ENCODE measurements around the gene ZNF700.
"Not testable (repeated sequence)": the region's sequence is repeated elsewhere in the genome, so short reads cannot be mapped to it uniquely, and the experiment has no call there.

Gene ZNF700

GRCh38 chr19:11924886-11925650, at the start of gene ZNF700:
ZNF700 (plus strand) TSS chr19:11925107; CDS start chr19:11925211, 104 bp downstream.
- peak; percentile 91 for DNase-seq

GRCh38 chr19:11879687-11880266, 45.1 kb upstream of the ZNF700 start:
- peak; percentile 6 for DNase-seq

GRCh38 chr19:11880598-11880997, 44.3 kb upstream of the ZNF700 start:
- DNase-seq = no peak

- DNase-seq = peak; percentile 57
Measured at GRCh38 chr19:11881151-11881800, 43.6 kb upstream of the ZNF700 start.

GRCh38 chr19:11882606-11883005, 42.3 kb upstream of the ZNF700 start:
- no peak for DNase-seq

- no peak for DNase-seq
Measured at GRCh38 chr19:11887234-11887610, 37.7 kb upstream of the ZNF700 start.

GRCh38 chr19:11887611-11888531, 37.0 kb upstream of the ZNF700 start, which contains the start of gene ZNF69:
ZNF69 (plus strand) TSS chr19:11887782; CDS start chr19:11887924, 142 bp downstream.
- DNase-seq = peak; percentile 62

GRCh38 chr19:11889901-11890300, 35.0 kb upstream of the ZNF700 start:
- DNase-seq = not testable (repeated sequence)

GRCh38 chr19:11890634-11891033, 34.3 kb upstream of the ZNF700 start:
- DNase-seq = no peak

- DNase-seq = no peak
Measured at GRCh38 chr19:11894851-11895250, 30.1 kb upstream of the ZNF700 start.

- DNase-seq = no peak
Measured at GRCh38 chr19:11902228-11902627, 22.7 kb upstream of the ZNF700 start.

GRCh38 chr19:11905928-11906327, 19.0 kb upstream of the ZNF700 start:
- DNase-seq = no peak

GRCh38 chr19:11911937-11912336, 13.0 kb upstream of the ZNF700 start:
- not testable (repeated sequence) for DNase-seq

GRCh38 chr19:11914417-11915051, 10.4 kb upstream of the ZNF700 start:
- not testable (repeated sequence) for DNase-seq

GRCh38 chr19:11921852-11922495, 2.9 kb upstream of the ZNF700 start:
- no peak for DNase-seq

- DNase-seq = not testable (repeated sequence)
Measured at GRCh38 chr19:11925651-11926187, 812 bp downstream of the ZNF700 start.

- no peak for DNase-seq
Measured at GRCh38 chr19:11927227-11927626, 2.3 kb downstream of the ZNF700 start.

GRCh38 chr19:11931051-11931450, 6.1 kb downstream of the ZNF700 start:
- no peak for DNase-seq

- no peak for DNase-seq
Measured at GRCh38 chr19:11931513-11931912, 6.6 kb downstream of the ZNF700 start.

- DNase-seq = not testable (repeated sequence)
Measured at GRCh38 chr19:11935829-11936228, 10.9 kb downstream of the ZNF700 start.

- not testable (repeated sequence) for DNase-seq
Measured at GRCh38 chr19:11938383-11938782, 13.5 kb downstream of the ZNF700 start.

Measured in CD4-positive, alpha-beta T cell treated with Interferon gamma for 1 hour (primary cell).